Loucy (cell line): ENCODE data around the gene CDH12.

ENCODE experiments used
- CTCF ChIP-seq: fragments of 200-600 bp; sonication (generic); conservative IDR thresholded peaks from 2 replicates; pipeline ENCODE4 v1.5.1; 2014; ENCODE audit warnings: mild to moderate bottlenecking, antibody characterized with exemption, low read length
- EZH2phosphoT487 ChIP-seq: fragments of 200-600 bp; IDR thresholded peaks from 2 replicates; pipeline ENCODE4 v1.6.1; 2018; ENCODE audit warnings: antibody characterized with exemption, mild to moderate bottlenecking, moderate library complexity, borderline replicate concordance

GRCh38 chr5:22901885-22902284 is 48.7 kb upstream of the CDH12 start:
- TF ChIP-seq CTCF (no peak), EZH2phosphoT487 (no peak)
